GM20431 (cell line): ENCODE results near the gene BDH1.

Source experiments
- in situ Hi-C: fragments of 300-500 bp; cut with MseI, MboI; formaldehyde crosslinking; loops from one replicate; pipeline ENCODE4 v1.15.0; 2020; ENCODE audit warnings: low sequenced_read_pairs; ENCODE audit not compliant: unreplicated experiment

The BDH1 gene

GRCh38 chr3:197511853-197512635, 43.7 kb downstream of the BDH1 start:
- in situ Hi-C loops: loop anchor here (25.0 kb wide), 1 partner anchor 525 kb away; no protein-coding TSS in a partner anchor

- in situ Hi-C loops: loop anchor here (25.0 kb wide), 1 partner anchor 524 kb away; no protein-coding TSS in a partner anchor
Measured at GRCh38 chr3:197511130-197511529, 44.6 kb downstream of the BDH1 start.

- in situ Hi-C loops: loop anchor here (25.0 kb wide), 1 partner anchor 523 kb away; no protein-coding TSS in a partner anchor
Measured at GRCh38 chr3:197510642-197511018, 45.1 kb downstream of the BDH1 start.

GRCh38 chr3:197508924-197509775, 46.6 kb downstream of the BDH1 start:
- in situ Hi-C loops: loop anchor here (25.0 kb wide), 1 partner anchor 522 kb away; no protein-coding TSS in a partner anchor

- in situ Hi-C loops: loop anchor here (25.0 kb wide), 1 partner anchor 521 kb away; no protein-coding TSS in a partner anchor
Measured at GRCh38 chr3:197508461-197508860, 47.3 kb downstream of the BDH1 start.

- in situ Hi-C loops: loop anchor here (25.0 kb wide), 1 partner anchor 521 kb away; no protein-coding TSS in a partner anchor
Measured at GRCh38 chr3:197508051-197508451, 47.7 kb downstream of the BDH1 start.

GRCh38 chr3:197507541-197507940, 48.2 kb downstream of the BDH1 start:
- in situ Hi-C loops: loop anchor here (25.0 kb wide), 1 partner anchor 520 kb away; no protein-coding TSS in a partner anchor

GRCh38 chr3:197507081-197507480, 48.7 kb downstream of the BDH1 start:
- in situ Hi-C loops: loop anchor here (25.0 kb wide), 1 partner anchor 520 kb away; no protein-coding TSS in a partner anchor

- in situ Hi-C loops: loop anchor here (25.0 kb wide), 1 partner anchor 519 kb away; no protein-coding TSS in a partner anchor
Measured at GRCh38 chr3:197505796-197506548, 49.8 kb downstream of the BDH1 start.

- in situ Hi-C loops: loop anchor here (25.0 kb wide), 1 partner anchor 517 kb away; no protein-coding TSS in a partner anchor
Measured at GRCh38 chr3:197504641-197505121, 51.1 kb downstream of the BDH1 start.

- in situ Hi-C loops: loop anchor here (25.0 kb wide), 1 partner anchor 517 kb away; no protein-coding TSS in a partner anchor
Measured at GRCh38 chr3:197504229-197504628, 51.5 kb downstream of the BDH1 start.

GRCh38 chr3:197503652-197504051, 52.1 kb downstream of the BDH1 start:
- in situ Hi-C loops: loop anchor here (25.0 kb wide), 1 partner anchor 516 kb away; no protein-coding TSS in a partner anchor

- in situ Hi-C loops: loop anchor here (25.0 kb wide), 1 partner anchor 515 kb away; no protein-coding TSS in a partner anchor
Measured at GRCh38 chr3:197501879-197502620, 53.7 kb downstream of the BDH1 start.

GRCh38 chr3:197501496-197501878, 54.3 kb downstream of the BDH1 start:
- in situ Hi-C loops: loop anchor here (25.0 kb wide), 1 partner anchor 514 kb away; no protein-coding TSS in a partner anchor

- in situ Hi-C loops: loop anchor here (25.0 kb wide), 1 partner anchor 514 kb away; no protein-coding TSS in a partner anchor
Measured at GRCh38 chr3:197500812-197501211, 55.0 kb downstream of the BDH1 start.

- in situ Hi-C loops: loop anchor here (25.0 kb wide), 1 partner anchor 237 kb away; no protein-coding TSS in a partner anchor
Measured at GRCh38 chr3:197499427-197499826, 56.3 kb downstream of the BDH1 start.

GRCh38 chr3:197498499-197499241, 57.1 kb downstream of the BDH1 start:
- in situ Hi-C loops: loop anchor here (25.0 kb wide), 1 partner anchor 236 kb away; no protein-coding TSS in a partner anchor

- in situ Hi-C loops: loop anchor here (25.0 kb wide), 1 partner anchor 234 kb away; no protein-coding TSS in a partner anchor
Measured at GRCh38 chr3:197496746-197497125, 59.0 kb downstream of the BDH1 start.
